HepG2 (cell line): ENCODE data around the gene ADCY9. TPM values are rescaled to one million over a fixed set of nuclear protein-coding genes. Genes with fewer than 3 reads are reported as not detected.
"Not testable (repeated sequence)": the region's sequence is repeated elsewhere in the genome, so short reads cannot be mapped to it uniquely, and the experiment has no call there.

Source experiments
- ATAC-seq: fragments of 200-7000 bp; cut with Tn5 transposase; 3 replicates; pipeline ENCODE4 v1.9.1; 2020; ENCODE audit warnings: mild to moderate bottlenecking, moderate library complexity
- BruUV-seq: library from RNA; stranded (reverse); fragments of 400-500 nt; replicated peaks from 2 replicates; lab custom pipeline; 2021; lab: Mats Ljungman, UMichigan
- CTCF ChIA-PET: fragments of 300-600 bp; formaldehyde crosslinking; extraction: SDS; loops from one replicate; lab custom pipeline; 2021; ENCODE audit warnings: low total read pairs, inconsistent platforms, low intra/inter-chr PET ratio; lab: Yijun Ruan, JAX
- POLR2A ChIA-PET: fragments of 350-600 bp; sonication (Branson Sonifier 250); formaldehyde crosslinking; loops from one replicate; lab custom pipeline; 2020; ENCODE audit warnings: antibody characterized with exemption, inconsistent platforms; lab: Yijun Ruan, JAX
- DNase-seq: peaks from one replicate; pipeline ENCODE4 v3.0.0-alpha.2; 2015; ENCODE audit warnings: low spot score
- FAIRE-seq: peaks from 3 replicates; lab custom pipeline; 2011; peaks lifted over from hg19 to GRCh38; lab: Jason Lieb, UNC
- H2AFZ ChIP-seq: one replicate; pipeline ENCODE4 v1.6.1; 2011; ENCODE audit warnings: low read length, inconsistent platforms
- H3K27ac ChIP-seq: fragments of 300-600 bp; 3 replicates; pipeline ENCODE4 v1.8.0; 2011; ENCODE audit warnings: mixed run types, mild to moderate bottlenecking, mixed read lengths, low read length, inconsistent platforms; ENCODE audit not compliant: insufficient read depth; ENCODE audit errors: extremely low read length
- H3K27me3 ChIP-seq, 2 experiments: fragments of 200-600 bp in 1 of 2; 2 replicates in 1 of 2; 3 replicates in 1 of 2; pipeline versions ENCODE4 v1.6.0 to v1.8.0; 2011; ENCODE audit warnings: low read length in 2 of 2, mild to moderate bottlenecking in 2 of 2, moderate library complexity in 2 of 2, inconsistent platforms in 1 of 2; ENCODE audit not compliant: insufficient read depth in 2 of 2, control insufficient read depth in 1 of 2
- H3K36me3 ChIP-seq, 2 experiments: fragments of 200-600 bp in 1 of 2; replicated peaks in 1 of 2; 2 replicates in 1 of 2; 3 replicates in 1 of 2; pipeline versions ENCODE4 v1.5.1 to v1.8.0; 2011; ENCODE audit warnings: low read length in 2 of 2, inconsistent platforms in 1 of 2; ENCODE audit not compliant: insufficient read depth in 2 of 2, control insufficient read depth in 1 of 2
- H3K4me1 ChIP-seq: 2 replicates; pipeline ENCODE4 v1.5.1; 2012; ENCODE audit warnings: low read length, inconsistent platforms; ENCODE audit not compliant: insufficient read depth
- H3K4me2 ChIP-seq: 2 replicates; pipeline ENCODE4 v1.6.0; 2011; ENCODE audit warnings: low read depth, low read length, inconsistent platforms
- H3K4me3 ChIP-seq, 3 experiments: fragments of 200-600 bp in 1 of 3; sonication (generic), shearing (Covaris generic) in 1 of 3; replicated peaks in 1 of 3; 2 replicates each; pipeline ENCODE4 v1.5.1; 2011 to 2016; ENCODE audit warnings: low read length in 3 of 3, inconsistent platforms in 2 of 3, low read depth in 2 of 3, mild to moderate bottlenecking in 2 of 3, control low read depth in 1 of 3, mixed read lengths in 1 of 3; ENCODE audit not compliant: insufficient read depth in 1 of 3
- H3K79me2 ChIP-seq: one replicate; pipeline ENCODE4 v1.6.1; 2011; ENCODE audit warnings: low read length, inconsistent platforms; ENCODE audit not compliant: insufficient read depth
- H3K9ac ChIP-seq: 2 replicates; pipeline ENCODE4 v1.6.0; 2011; ENCODE audit warnings: mild to moderate bottlenecking, low read depth, low read length, inconsistent platforms; ENCODE audit not compliant: insufficient read depth
- H3K9me3 ChIP-seq: 2 replicates; pipeline ENCODE4 v1.5.1; 2012; ENCODE audit warnings: mild to moderate bottlenecking, low read length
- H4K20me1 ChIP-seq: 2 replicates; pipeline ENCODE4 v1.6.0; 2011; ENCODE audit warnings: inconsistent platforms, mild to moderate bottlenecking, low read length, moderate library complexity; ENCODE audit not compliant: insufficient read depth
- CHD2 ChIP-seq: IDR thresholded peaks from 2 replicates; pipeline ENCODE4 v1.6.1; 2011; ENCODE audit warnings: low read depth, low read length, improper control_type of control experiment
- ETV5 ChIP-seq: IDR thresholded peaks from 2 replicates; pipeline ENCODE4 v1.6.1; 2018; ENCODE audit warnings: missing biosample characterization, missing genetic modification reagents, inconsistent platforms, borderline replicate concordance
- HNRNPLL ChIP-seq: fragments of 200-400 bp; formaldehyde crosslinking; IDR thresholded peaks from 2 replicates; pipeline ENCODE4 v1.6.1; 2017; ENCODE audit warnings: mild to moderate bottlenecking, low read depth, low read length; ENCODE audit not compliant: poor library complexity, severe bottlenecking
- IKZF5 ChIP-seq: IDR thresholded peaks from 2 replicates; pipeline ENCODE4 v1.6.1; 2018; ENCODE audit warnings: missing genetic modification reagents, mild to moderate bottlenecking, missing compliant biosample characterization
- IRF1 ChIP-seq: sonication (generic); formaldehyde crosslinking; IDR thresholded peaks from 2 replicates; pipeline ENCODE4 v1.4.0; 2020; ENCODE audit warnings: low read depth, mild to moderate bottlenecking, missing genetic modification reagents
- ISL2 ChIP-seq: sonication (generic); formaldehyde crosslinking; IDR thresholded peaks from 2 replicates; pipeline ENCODE4 v1.5.0; 2020; ENCODE audit warnings: missing genetic modification reagents
- POLR2A ChIP-seq, 2 experiments: IDR thresholded peaks; 2 replicates each; pipeline ENCODE4 v1.6.1; 2011; ENCODE audit warnings: low read depth in 2 of 2, low read length in 2 of 2, mild to moderate bottlenecking in 1 of 2, moderate library complexity in 1 of 2; ENCODE audit not compliant: insufficient read depth in 1 of 2
- RCOR2 ChIP-seq: IDR thresholded peaks from 2 replicates; pipeline ENCODE4 v1.6.1; 2016; ENCODE audit warnings: missing biosample characterization, missing genetic modification reagents
- RFX1 ChIP-seq: fragments of 450-650 bp; IDR thresholded peaks from 2 replicates; pipeline ENCODE4 v1.6.1; 2017
- TEAD3 ChIP-seq: optimal IDR thresholded peaks from 2 replicates; pipeline ENCODE3; 2016; ENCODE audit warnings: borderline replicate concordance
- ZNF614 ChIP-seq: IDR thresholded peaks from 2 replicates; pipeline ENCODE4 v1.6.1; 2018; ENCODE audit warnings: missing biosample characterization, missing genetic modification reagents, inconsistent platforms, borderline replicate concordance
- WGBS: methylation state at CpG from one replicate; pipeline ENCODE4 v1.1.6; 2017; ENCODE audit warnings: low lambda C conversion rate; 5-methylcytosine and 5-hydroxymethylcytosine counted together
- in situ Hi-C: cut with HindIII; loops from 2 replicates; pipeline ENCODE4 v1.10.0; 2017; ENCODE audit warnings: low pct_unique_long_range_greater_than_20kb; ENCODE audit not compliant: extremely low pct_ligation_motif_present
- intact Hi-C: fragments of 100-400 bp; cut with micrococcal nuclease; formaldehyde crosslinking; loops from one replicate; pipeline ENCODE4 v1.10.0; 2022; ENCODE audit not compliant: unreplicated experiment
- polyA plus RNA-seq, 8 experiments: library from polyadenylated mRNA; depleted of rRNA in 3 of 8; stranded (reverse) in 7 of 8; unstranded in 1 of 8; fragments of >200 nt; fragmentation: Illumina TruSeq in 4 of 8; extraction: Trizol in 4 of 8; gene quantifications; 2 replicates each; pipeline versions ENCODE4 v1.2.1 to v1.2.3, GENCODE V29; 2011 to 2016; ENCODE audit warnings: low read depth in 4 of 8, missing spikeins in 1 of 8, mixed read lengths in 1 of 8; ENCODE audit not compliant: insufficient read depth in 1 of 8
- total RNA-seq, 5 experiments: library from RNA; depleted of rRNA; stranded (reverse); fragments of >200 nt; fragmentation: Illumina TruSeq; extraction: Trizol; gene quantifications; 2 replicates each; pipeline ENCODE4 v1.2.3, GENCODE V29; 2016; ENCODE audit warnings: low read depth in 1 of 5

ADCY9 gene
- total and polyA plus RNA-seq, 2 of the 13 experiments (the other 11 are each of a cell fraction or from before 2014, with no cell fraction given), result 11.2 to 13.9 TPM

- Histone ChIP-seq H3K9me3 (no peaks in the 10 kb centered on the region), H4K20me1 (no peaks in the 10 kb centered on the region), H3K79me2 (no peaks in the 10 kb centered on the region), H3K4me1 (peaks cover 13% of the 10 kb centered on the region), H2AFZ (no peak overlapping the region), H3K27me3 (no peaks in the 10 kb centered on the region), H3K27ac (no peak overlapping the region), H3K9ac (no peak overlapping the region), H3K4me3 (no peak overlapping the region), H3K36me3 (peaks cover 0 to 2% of the 10 kb centered on the region in 2 experiments; a peak in 1 of 5 replicates), H3K4me2 (no peak overlapping the region)
- ChIA-PET POLR2A (no interaction called here), CTCF (no interaction called here)
- in situ Hi-C loops (no loop called here), intact Hi-C loops (no loop called here)
- DNase-seq (no peak), ATAC-seq (no peak), FAIRE-seq (no peak)
- 98% methylated on average over 9 of the region's 9 CpGs for WGBS
- no TSS peak for BruUV-seq
- TF ChIP-seq TEAD3 (no peak), IKZF5 (no peak), HNRNPLL (no peak), CHD2 (no peak), POLR2A (IDR thresholded peaks at IDR 0.05; ENCODE audit: insufficient read depth in 1 of 2, low read depth in 2 of 2, low read length in 2 of 2) (no peak), ISL2 (no peak)
Measured at GRCh38 chr16:4048481-4048880, 67.8 kb downstream of the ADCY9 start.

- intact Hi-C loops, result no loop called here
- H3K4me2 ChIP-seq, result no peak overlapping the region
- no peak for TF ChIP-seq RCOR2
- TF ChIP-seq IRF1 (CRISPR knock-in tag), result no peak
- TF ChIP-seq ZNF614 (CRISPR knock-in tag), result no peak
- TF ChIP-seq RFX1, result no peak
- TF ChIP-seq ETV5 (CRISPR knock-in tag), result no peak
- TF ChIP-seq, all 625 proteins: peak for 0
- ChIA-PET CTCF (no interaction called here), POLR2A (no interaction called here)
- no peaks in the 10 kb centered on the region for H3K9me3 ChIP-seq
- ATAC-seq (no peak), DNase-seq (no peak), FAIRE-seq (no peak)
- H4K20me1 ChIP-seq, result no peaks in the 10 kb centered on the region
- H3K27me3 ChIP-seq, result no peaks in the 10 kb centered on the region
- no peaks in the 10 kb centered on the region for H3K79me2 ChIP-seq
- BruUV-seq, result no TSS peak
- 94% methylated on average over 8 of the region's 8 CpGs for WGBS
- no peak overlapping the region for H3K9ac ChIP-seq
- H3K4me3 ChIP-seq, result no peak overlapping the region
- no peak overlapping the region for H3K27ac ChIP-seq
- no peak overlapping the region for H2AFZ ChIP-seq
- peaks cover 2% of the 10 kb centered on the region in 2 experiments; a peak in 2 of 5 replicates for H3K36me3 ChIP-seq
- H3K4me1 ChIP-seq, result peaks cover 13% of the 10 kb centered on the region
- in situ Hi-C loops, result no loop called here
Measured at GRCh38 chr16:4046221-4046620, 70.0 kb downstream of the ADCY9 start.

GRCh38 chr16:4045561-4045960 lies 70.7 kb downstream of the ADCY9 start:
- H2AFZ ChIP-seq, H3K27ac ChIP-seq, H3K36me3 ChIP-seq, H3K79me2 ChIP-seq, H4K20me1 ChIP-seq, BruUV-seq, H3K4me2 ChIP-seq, POLR2A ChIA-PET, ATAC-seq, in situ Hi-C loops, H3K4me3 ChIP-seq, H3K9ac ChIP-seq, FAIRE-seq, H3K9me3 ChIP-seq, DNase-seq, CTCF ChIA-PET, intact Hi-C loops, H3K27me3 ChIP-seq: not testable (repeated sequence)
- 100% methylated on average over 5 of the region's 6 CpGs for WGBS
- peaks cover 13% of the 10 kb centered on the region for H3K4me1 ChIP-seq
